Adrenal gland (tissue), 5 donors: ENCODE measurements around the gene PIK3R3.

Experiments used
- CTCF ChIP-seq, 6 experiments: fragments of 450-650 bp in 4 of 6; fragments of 200-600 bp in 2 of 6; sonication (generic) in 1 of 6; IDR thresholded peaks; 1 replicate in 5 of 6; 2 replicates in 1 of 6; pipeline versions ENCODE4 v1.5.1 to v1.8.0; 2016 to 2021; ENCODE audit warnings: antibody characterized with exemption in 6 of 6, mild to moderate bottlenecking in 2 of 6, moderate library complexity in 1 of 6
- POLR2A ChIP-seq, 2 donors: fragments of 450-650 bp; IDR thresholded peaks; one replicate each; pipeline ENCODE4 v1.6.1; 2017; ENCODE audit warnings: antibody characterized with exemption in 2 of 2, mild to moderate bottlenecking in 2 of 2, moderate library complexity in 1 of 2
- donor health status: DM: no; HTN: no; CAD: no.

- TF ChIP-seq CTCF (IDR thresholded peaks at IDR 0.05) (no peak), POLR2A (IDR thresholded peaks at IDR 0.05) (no peak)
These were observed 88.3 kb downstream of the PIK3R3 start for GRCh38 chr1:46044116-46044515.
